Measurements from ENCODE around the gene PKN3. TPM values are rescaled to one million over a fixed set of nuclear protein-coding genes. Genes with fewer than 3 reads are reported as not detected.
"Not testable (repeated sequence)": the region's sequence is repeated elsewhere in the genome, so short reads cannot be mapped to it uniquely, and the experiment has no call there.

Gene PKN3
- total RNA-seq, 4 donors from 2014 or later, result 3.4 to 6.0 (median 4.4) TPM

GRCh38 chr9:128687453-128687852 is 14.8 kb upstream of the PKN3 start:
- peaks cover 58% of the 10 kb centered on the region for H3K4me1 ChIP-seq
- TF ChIP-seq EP300 (IDR thresholded peaks at IDR 0.05) (no peak), POLR2A (IDR thresholded peaks at IDR 0.05) (no peak)
- no peak overlapping the region for H3K27ac ChIP-seq
- no peak for DNase-seq (ENCODE audit: low spot score in 2 of 2)
- no peaks in the 10 kb centered on the region for H3K27me3 ChIP-seq
- WGBS, result 96% methylated on average over 4 of the region's 4 CpGs
- no peak overlapping the region for H3K4me3 ChIP-seq
- peaks cover 7% of the 10 kb centered on the region for H3K36me3 ChIP-seq
- H3K9me3 ChIP-seq, result no peaks in the 10 kb centered on the region

- 7% methylated on average over 9 of the region's 93 CpGs for WGBS
- Histone ChIP-seq H3K4me3 (peak within 1 kb of the TSS; percentile 71), H3K9me3 (no peaks in the 10 kb centered on the region), H3K27ac (peak within 1 kb of the TSS; percentile 95), H3K27me3 (no peaks in the 10 kb centered on the region), H3K4me1 (peaks cover 51% of the 10 kb centered on the region), H3K36me3 (peaks cover 20% of the 10 kb centered on the region)
- TF ChIP-seq CTCF (IDR thresholded peaks at IDR 0.05), result no peak
- peak; percentile 86 for TF ChIP-seq POLR2A (IDR thresholded peaks at IDR 0.05)
- TF ChIP-seq POLR2AphosphoS5 (IDR thresholded peaks at IDR 0.05), result peak in 1 of 3 donors; percentile 21
- DNase-seq (ENCODE audit: low spot score in 2 of 2), result peak; percentile 94 to 95
Measured at GRCh38 chr9:128688501-128689292, 13.6 kb upstream of the PKN3 start, which contains the start of gene SET. Gene SET (plus strand): TSS chr9:128689222. CDS start chr9:128689583, 361 bp downstream.

- peaks cover 46% of the 10 kb centered on the region for H3K4me1 ChIP-seq
- peak in 1 of 2 donors; percentile 81 for DNase-seq (ENCODE audit: low spot score in 2 of 2)
- peak overlapping the region; percentile 71 for H3K4me3 ChIP-seq
- TF ChIP-seq POLR2A (IDR thresholded peaks at IDR 0.05) (no peak), POLR2AphosphoS5 (IDR thresholded peaks at IDR 0.05) (no peak), CTCF (IDR thresholded peaks at IDR 0.05) (no peak), EP300 (IDR thresholded peaks at IDR 0.05) (no peak)
- H3K36me3 ChIP-seq, result peaks cover 26% of the 10 kb centered on the region
- no CpG with 5 or more reads among the region's 80 CpGs for WGBS
- H3K27ac ChIP-seq, result peak overlapping the region; percentile 95
- H3K9me3 ChIP-seq, result no peaks in the 10 kb centered on the region
- H3K27me3 ChIP-seq, result no peaks in the 10 kb centered on the region
Measured at GRCh38 chr9:128689293-128689774, 13.0 kb upstream of the PKN3 start.

- Histone ChIP-seq H3K36me3 (peaks cover 32% of the 10 kb centered on the region), H3K27me3 (no peaks in the 10 kb centered on the region), H3K27ac (peak overlapping the region; percentile 95), H3K9me3 (no peaks in the 10 kb centered on the region), H3K4me1 (peaks cover 39% of the 10 kb centered on the region), H3K4me3 (peak overlapping the region; percentile 71)
- under 1% methylated on average over 16 of the region's 83 CpGs for WGBS
- no peak for DNase-seq (ENCODE audit: low spot score in 2 of 2)
- TF ChIP-seq EP300 (IDR thresholded peaks at IDR 0.05) (no peak), POLR2A (IDR thresholded peaks at IDR 0.05) (no peak), POLR2AphosphoS5 (IDR thresholded peaks at IDR 0.05) (no peak), CTCF (IDR thresholded peaks at IDR 0.05) (no peak)
Measured at GRCh38 chr9:128689820-128690683, 12.3 kb upstream of the PKN3 start.

GRCh38 chr9:128690684-128691034 is 11.6 kb upstream of the PKN3 start:
- H3K9me3 ChIP-seq, result no peaks in the 10 kb centered on the region
- H3K27me3 ChIP-seq, result no peaks in the 10 kb centered on the region
- no peak for TF ChIP-seq CTCF (IDR thresholded peaks at IDR 0.05)
- no peak for TF ChIP-seq EP300 (IDR thresholded peaks at IDR 0.05)
- TF ChIP-seq POLR2AphosphoS5 (IDR thresholded peaks at IDR 0.05), result no peak
- TF ChIP-seq POLR2A (IDR thresholded peaks at IDR 0.05), result no peak
- 6% methylated on average over 5 of the region's 5 CpGs for WGBS
- H3K4me3 ChIP-seq, result peak overlapping the region; percentile 71
- H3K4me1 ChIP-seq, result peaks cover 33% of the 10 kb centered on the region
- no peak for DNase-seq (ENCODE audit: low spot score in 2 of 2)
- H3K36me3 ChIP-seq, result peaks cover 37% of the 10 kb centered on the region
- no peak overlapping the region for H3K27ac ChIP-seq

GRCh38 chr9:128693738-128694137 is 8.6 kb upstream of the PKN3 start:
- not testable (repeated sequence) for DNase-seq (ENCODE audit: low spot score in 2 of 2); H3K9me3 ChIP-seq; H3K27ac ChIP-seq; H3K4me3 ChIP-seq; H3K27me3 ChIP-seq
- Histone ChIP-seq H3K36me3 (peaks cover 54% of the 10 kb centered on the region), H3K4me1 (peaks cover 15% of the 10 kb centered on the region)
- WGBS, result 92% methylated on average over 3 of the region's 3 CpGs
